Activated CD4-positive, alpha-beta memory T cell treated with anti-CD3 and anti-CD28 coated beads, Interleukin-2, amount 10 ng/mL, durations not matched to agents 7 days and 5 days (primary cell): ENCODE data around the gene SPTSSA. TPM values are rescaled to one million over a fixed set of nuclear protein-coding genes. Genes with fewer than 3 reads are reported as not detected.
"Not testable (repeated sequence)": the region's sequence is repeated elsewhere in the genome, so short reads cannot be mapped to it uniquely, and the experiment has no call there.

ENCODE experiments used
- CTCF ChIA-PET: fragments of 350-600 bp; sonication (Branson Sonifier 250); formaldehyde crosslinking; loops from one replicate; lab custom pipeline; 2021; ENCODE audit warnings: antibody characterized with exemption, inconsistent platforms; lab: Charles Lee
- POLR2A ChIA-PET: fragments of 350-600 bp; sonication (Branson Sonifier 250); formaldehyde crosslinking; loops from one replicate; lab custom pipeline; 2021; ENCODE audit warnings: antibody characterized with exemption; lab: Charles Lee
- DNase-seq: peaks from one replicate; pipeline ENCODE4 v3.0.0-alpha.2; 2020
- H3K27ac Mint-ChIP-seq: one replicate; pipeline ENCODE4 v1.8.0; 2021; ENCODE audit warnings: mild to moderate bottlenecking, mixed read lengths
- H3K27me3 Mint-ChIP-seq: one replicate; pipeline ENCODE4 v1.8.0; 2021; ENCODE audit warnings: mixed read lengths
- H3K36me3 Mint-ChIP-seq: one replicate; pipeline ENCODE4 v1.8.0; 2021; ENCODE audit warnings: low read depth, mixed read lengths
- H3K4me1 Mint-ChIP-seq: one replicate; pipeline ENCODE4 v1.8.0; 2021; ENCODE audit warnings: mixed read lengths
- H3K4me3 Mint-ChIP-seq: one replicate; pipeline ENCODE4 v1.8.0; 2021; ENCODE audit warnings: mild to moderate bottlenecking, mixed read lengths
- H3K9me3 Mint-ChIP-seq: one replicate; pipeline ENCODE4 v1.8.0; 2021; ENCODE audit warnings: mixed read lengths
- total RNA-seq, 2 experiments: library from RNA; stranded (reverse); gene quantifications; one replicate each; pipeline ENCODE4 v1.2.3, GENCODE V29; 2021

The SPTSSA gene
- total RNA-seq, 2 experiments from 2014 or later, result 12.8 to 14.0 TPM

GRCh38 chr14:34489324-34489723, 27.3 kb upstream of the SPTSSA start:
- no peak for DNase-seq
- POLR2A ChIA-PET, result no interaction called here
- Mint-ChIP-seq H3K9me3 (no peaks in the 10 kb centered on the region), H3K4me3 (no peak overlapping the region), H3K36me3 (no peaks in the 10 kb centered on the region), H3K27me3 (no peaks in the 10 kb centered on the region), H3K4me1 (no peaks in the 10 kb centered on the region), H3K27ac (no peak overlapping the region)
- CTCF ChIA-PET, result no interaction called here

GRCh38 chr14:34488528-34488927, 26.5 kb upstream of the SPTSSA start:
- H3K27ac Mint-ChIP-seq, result no peak overlapping the region
- no peak overlapping the region for H3K4me3 Mint-ChIP-seq
- H3K27me3 Mint-ChIP-seq, result no peaks in the 10 kb centered on the region
- no peak for DNase-seq
- no peaks in the 10 kb centered on the region for H3K36me3 Mint-ChIP-seq
- H3K9me3 Mint-ChIP-seq, result no peaks in the 10 kb centered on the region
- ChIA-PET CTCF (no interaction called here), POLR2A (no interaction called here)
- no peaks in the 10 kb centered on the region for H3K4me1 Mint-ChIP-seq

GRCh38 chr14:34484726-34485125, 22.7 kb upstream of the SPTSSA start:
- no peaks in the 10 kb centered on the region for H3K9me3 Mint-ChIP-seq
- H3K27ac Mint-ChIP-seq, result no peak overlapping the region
- POLR2A ChIA-PET, result no interaction called here
- no peaks in the 10 kb centered on the region for H3K27me3 Mint-ChIP-seq
- no peaks in the 10 kb centered on the region for H3K36me3 Mint-ChIP-seq
- CTCF ChIA-PET, result interaction anchor here (1.5 kb wide), 1 partner anchor 165 kb away, joined by 3 read pairs; no protein-coding TSS in a partner anchor
- no peak for DNase-seq
- H3K4me1 Mint-ChIP-seq, result no peaks in the 10 kb centered on the region
- H3K4me3 Mint-ChIP-seq, result no peak overlapping the region

GRCh38 chr14:34482463-34482862, 20.4 kb upstream of the SPTSSA start:
- no peaks in the 10 kb centered on the region for H3K4me1 Mint-ChIP-seq
- no peaks in the 10 kb centered on the region for H3K27me3 Mint-ChIP-seq
- H3K27ac Mint-ChIP-seq, result no peak overlapping the region
- no peak overlapping the region for H3K4me3 Mint-ChIP-seq
- ChIA-PET POLR2A (no interaction called here), CTCF (interaction anchor here (0.7 to 1.0 kb wide), 2 partner anchors 159 to 169 kb away, joined by 3 to 4 read pairs; no protein-coding TSS in a partner anchor)
- no peak for DNase-seq
- H3K9me3 Mint-ChIP-seq, result no peaks in the 10 kb centered on the region
- H3K36me3 Mint-ChIP-seq, result no peaks in the 10 kb centered on the region

- ChIA-PET CTCF (interaction anchor here (0.7 kb wide), 1 partner anchor 244 kb away, joined by 3 read pairs; no protein-coding TSS in a partner anchor), POLR2A (no interaction called here)
- H3K36me3 Mint-ChIP-seq, result no peaks in the 10 kb centered on the region
- H3K27me3 Mint-ChIP-seq, result no peaks in the 10 kb centered on the region
- no peak overlapping the region for H3K27ac Mint-ChIP-seq
- no peaks in the 10 kb centered on the region for H3K9me3 Mint-ChIP-seq
- no peak for DNase-seq
- no peak overlapping the region for H3K4me3 Mint-ChIP-seq
- H3K4me1 Mint-ChIP-seq, result no peaks in the 10 kb centered on the region
Measured at GRCh38 chr14:34479694-34480093, 17.7 kb upstream of the SPTSSA start.

- no peak overlapping the region for H3K4me3 Mint-ChIP-seq
- POLR2A ChIA-PET, result no interaction called here
- no peaks in the 10 kb centered on the region for H3K9me3 Mint-ChIP-seq
- CTCF ChIA-PET, result no interaction called here
- H3K36me3 Mint-ChIP-seq, result no peaks in the 10 kb centered on the region
- no peak for DNase-seq
- H3K27me3 Mint-ChIP-seq, result no peaks in the 10 kb centered on the region
- H3K27ac Mint-ChIP-seq, result no peak overlapping the region
- H3K4me1 Mint-ChIP-seq, result no peaks in the 10 kb centered on the region
Measured at GRCh38 chr14:34478261-34478660, 16.2 kb upstream of the SPTSSA start.

- CTCF ChIA-PET, H3K27me3 Mint-ChIP-seq, H3K36me3 Mint-ChIP-seq, H3K9me3 Mint-ChIP-seq, H3K4me3 Mint-ChIP-seq, H3K27ac Mint-ChIP-seq, H3K4me1 Mint-ChIP-seq, DNase-seq, POLR2A ChIA-PET: not testable (repeated sequence)
Measured at GRCh38 chr14:34476036-34476435, 14.0 kb upstream of the SPTSSA start.

- Mint-ChIP-seq H3K36me3 (no peaks in the 10 kb centered on the region), H3K4me1 (no peaks in the 10 kb centered on the region), H3K4me3 (no peak overlapping the region), H3K27ac (no peak overlapping the region), H3K27me3 (no peaks in the 10 kb centered on the region), H3K9me3 (no peaks in the 10 kb centered on the region)
- no peak for DNase-seq
- POLR2A ChIA-PET, result no interaction called here
- CTCF ChIA-PET, result interaction anchor here (0.8 kb wide), 1 partner anchor 150 kb away, joined by 3 read pairs; no protein-coding TSS in a partner anchor
Measured at GRCh38 chr14:34475163-34475562, 13.1 kb upstream of the SPTSSA start.

GRCh38 chr14:34474187-34474679, 12.2 kb upstream of the SPTSSA start:
- H3K27ac Mint-ChIP-seq, result no peak overlapping the region
- ChIA-PET CTCF (interaction anchor here (0.8 kb wide), 1 partner anchor 149 kb away, joined by 3 read pairs; no protein-coding TSS in a partner anchor), POLR2A (no interaction called here)
- no peak for DNase-seq
- no peaks in the 10 kb centered on the region for H3K36me3 Mint-ChIP-seq
- no peaks in the 10 kb centered on the region for H3K9me3 Mint-ChIP-seq
- H3K4me3 Mint-ChIP-seq, result no peak overlapping the region
- no peaks in the 10 kb centered on the region for H3K4me1 Mint-ChIP-seq
- no peaks in the 10 kb centered on the region for H3K27me3 Mint-ChIP-seq

- Mint-ChIP-seq H3K9me3 (no peaks in the 10 kb centered on the region), H3K4me1 (no peaks in the 10 kb centered on the region)
- POLR2A ChIA-PET, result no interaction called here
Measured at GRCh38 chr14:34472706-34473279, 10.8 kb upstream of the SPTSSA start.

GRCh38 chr14:34470319-34470718, 8.3 kb upstream of the SPTSSA start:
- Mint-ChIP-seq H3K4me3 (no peak overlapping the region), H3K27ac (no peak overlapping the region), H3K27me3 (peaks cover 2% of the 10 kb centered on the region), H3K9me3 (no peaks in the 10 kb centered on the region), H3K36me3 (no peaks in the 10 kb centered on the region), H3K4me1 (no peaks in the 10 kb centered on the region)
- DNase-seq, result no peak
- ChIA-PET POLR2A (no interaction called here), CTCF (no interaction called here)

More at GRCh38 chr14:34472706-34473279, 10.8 kb upstream of the SPTSSA start:
- H3K27ac Mint-ChIP-seq, result no peak overlapping the region
- DNase-seq, result no peak
- no peak overlapping the region for H3K4me3 Mint-ChIP-seq
- H3K36me3 Mint-ChIP-seq, result no peaks in the 10 kb centered on the region
- H3K27me3 Mint-ChIP-seq, result peaks cover 2% of the 10 kb centered on the region
- CTCF ChIA-PET, result no interaction called here

GRCh38 chr14:34466691-34467090, 4.7 kb upstream of the SPTSSA start:
- POLR2A ChIA-PET, result no interaction called here
- CTCF ChIA-PET, result no interaction called here
- H3K27me3 Mint-ChIP-seq, result peaks cover 2% of the 10 kb centered on the region

GRCh38 chr14:34465069-34465859, 3.2 kb upstream of the SPTSSA start:
- H3K27me3 Mint-ChIP-seq, result peaks cover 2% of the 10 kb centered on the region
- ChIA-PET POLR2A (no interaction called here), CTCF (interaction anchor here (1.2 kb wide), 1 partner anchor 14 kb away, joined by 3 read pairs; no protein-coding TSS in a partner anchor)
- no peak overlapping the region for H3K4me3 Mint-ChIP-seq
- H3K4me1 Mint-ChIP-seq, result peaks cover 18% of the 10 kb centered on the region
- DNase-seq, result no peak
- H3K9me3 Mint-ChIP-seq, result no peaks in the 10 kb centered on the region
- H3K27ac Mint-ChIP-seq, result no peak overlapping the region
- H3K36me3 Mint-ChIP-seq, result no peaks in the 10 kb centered on the region

More at GRCh38 chr14:34466691-34467090, 4.7 kb upstream of the SPTSSA start:
- Mint-ChIP-seq H3K27ac (no peak overlapping the region), H3K4me1 (peaks cover 6% of the 10 kb centered on the region), H3K4me3 (no peak overlapping the region), H3K36me3 (no peaks in the 10 kb centered on the region), H3K9me3 (no peaks in the 10 kb centered on the region)
- no peak for DNase-seq
